Measurements from ENCODE around the gene EXOC6B.

DNA sequence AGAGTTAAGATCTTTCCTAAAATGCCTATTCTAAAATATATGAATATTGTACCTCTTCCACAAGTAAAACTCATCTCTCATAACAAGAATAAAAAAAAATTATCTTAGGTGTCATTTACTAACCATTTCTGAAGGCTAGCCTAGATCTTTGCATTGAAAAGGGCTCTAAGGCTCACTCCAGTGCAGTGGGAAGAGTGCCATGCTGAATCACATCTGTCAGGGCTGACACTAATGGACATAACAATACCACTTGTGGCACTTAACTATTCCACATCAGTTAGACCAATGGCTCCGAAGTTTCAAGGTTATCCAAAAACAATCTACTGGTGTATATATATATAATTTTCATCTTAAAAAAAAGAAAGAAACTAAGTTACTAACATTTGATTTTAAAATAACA lies 130.2 kb downstream of the EXOC6B start:
- TF ChIP-seq POLR2A (IDR thresholded peaks at IDR 0.05) (no peak), POLR2AphosphoS5 (IDR thresholded peaks at IDR 0.05) (no peak), EP300 (IDR thresholded peaks at IDR 0.05) (no peak)
- TF ChIP-seq, protein P1, sequence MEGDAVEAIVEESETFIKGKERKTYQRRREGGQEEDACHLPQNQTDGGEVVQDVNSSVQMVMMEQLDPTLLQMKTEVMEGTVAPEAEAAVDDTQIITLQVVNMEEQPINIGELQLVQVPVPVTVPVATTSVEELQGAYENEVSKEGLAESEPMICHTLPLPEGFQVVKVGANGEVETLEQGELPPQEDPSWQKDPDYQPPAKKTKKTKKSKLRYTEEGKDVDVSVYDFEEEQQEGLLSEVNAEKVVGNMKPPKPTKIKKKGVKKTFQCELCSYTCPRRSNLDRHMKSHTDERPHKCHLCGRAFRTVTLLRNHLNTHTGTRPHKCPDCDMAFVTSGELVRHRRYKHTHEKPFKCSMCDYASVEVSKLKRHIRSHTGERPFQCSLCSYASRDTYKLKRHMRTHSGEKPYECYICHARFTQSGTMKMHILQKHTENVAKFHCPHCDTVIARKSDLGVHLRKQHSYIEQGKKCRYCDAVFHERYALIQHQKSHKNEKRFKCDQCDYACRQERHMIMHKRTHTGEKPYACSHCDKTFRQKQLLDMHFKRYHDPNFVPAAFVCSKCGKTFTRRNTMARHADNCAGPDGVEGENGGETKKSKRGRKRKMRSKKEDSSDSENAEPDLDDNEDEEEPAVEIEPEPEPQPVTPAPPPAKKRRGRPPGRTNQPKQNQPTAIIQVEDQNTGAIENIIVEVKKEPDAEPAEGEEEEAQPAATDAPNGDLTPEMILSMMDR (IDR thresholded peaks at IDR 0.05), result no peak

Data from stomach (tissue), 4 donors.